GM04504 (cell line): Measurements from ENCODE around the gene NR6A1.
"Not testable (repeated sequence)": the region's sequence is repeated elsewhere in the genome, so short reads cannot be mapped to it uniquely, and the experiment has no call there.

Source experiments
- DNase-seq: peaks from one replicate; pipeline ENCODE4 v3.0.0-alpha.2; 2012; ENCODE audit warnings: low read depth

The NR6A1 gene

DNA sequence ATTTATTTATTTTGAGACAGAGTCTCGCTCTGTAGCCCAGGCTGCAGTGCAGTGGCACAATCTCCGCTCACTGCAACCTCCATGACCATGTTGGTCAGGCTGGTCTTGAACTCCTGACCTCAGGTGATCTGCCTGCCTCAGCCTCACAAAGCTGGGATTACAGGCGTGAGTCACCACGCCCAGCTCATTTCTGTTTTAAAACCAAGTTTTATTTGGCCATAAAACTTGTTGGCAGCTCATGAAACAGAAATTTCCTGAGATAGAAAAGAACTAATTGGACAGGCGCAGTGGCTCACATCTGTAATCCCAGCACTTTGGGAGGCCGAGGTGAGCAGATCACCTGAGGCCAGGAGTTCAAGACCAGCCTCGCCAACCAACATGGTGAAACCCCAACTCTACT is 155.3 kb downstream of the NR6A1 start:
- not testable (repeated sequence) for DNase-seq

GRCh38 chr9:124615100-124615742 is 155.9 kb downstream of the NR6A1 start:
- DNase-seq: no peak

GRCh38 chr9:124613849-124614248 is 157.3 kb downstream of the NR6A1 start:
- no peak for DNase-seq

DNA sequence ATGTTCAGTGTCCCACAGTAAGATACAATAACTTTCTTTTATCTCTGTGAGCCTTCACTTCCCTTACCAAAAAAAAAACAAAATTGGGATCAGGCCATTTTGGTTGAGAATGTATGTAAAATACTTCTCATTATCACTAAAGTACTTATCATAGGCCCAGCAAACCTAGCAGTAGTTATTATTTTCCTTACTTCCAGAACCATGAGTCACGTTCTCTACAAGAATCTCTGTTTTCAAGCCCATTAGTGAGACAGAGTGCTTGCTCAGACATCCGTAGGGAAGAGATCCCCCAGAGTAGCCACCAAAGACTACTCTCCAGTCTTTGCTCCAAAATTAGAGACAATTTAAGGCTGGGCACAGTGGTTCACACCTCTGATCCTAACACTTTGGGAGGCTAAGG is 160.0 kb downstream of the NR6A1 start:
- DNase-seq: no peak

DNA sequence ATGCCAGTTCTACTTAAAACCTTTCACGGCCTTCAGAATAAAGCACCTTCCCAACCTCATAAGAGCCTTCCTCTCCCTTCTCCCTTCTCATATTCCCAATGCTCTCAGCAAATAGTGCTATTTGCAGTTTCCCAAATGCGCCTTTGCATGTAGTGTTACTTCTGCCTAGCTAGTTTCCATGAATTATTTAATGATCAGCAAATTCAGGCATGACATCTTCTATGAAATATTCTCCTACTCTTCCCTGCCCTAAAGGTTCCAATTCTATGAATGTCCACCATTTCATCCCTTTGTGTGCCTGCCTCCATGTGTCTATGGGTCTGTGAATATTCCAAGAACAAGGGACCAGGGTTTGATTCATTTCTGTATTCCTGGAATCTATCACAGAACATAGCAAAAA is 165.1 kb downstream of the NR6A1 start:
- DNase-seq: no peak

- DNase-seq: no peak
These were observed 165.9 kb downstream of the NR6A1 start for GRCh38 chr9:124605258-124605657.

- DNase-seq: no peak
These were observed 168.5 kb downstream of the NR6A1 start for GRCh38 chr9:124602632-124603031.

DNA sequence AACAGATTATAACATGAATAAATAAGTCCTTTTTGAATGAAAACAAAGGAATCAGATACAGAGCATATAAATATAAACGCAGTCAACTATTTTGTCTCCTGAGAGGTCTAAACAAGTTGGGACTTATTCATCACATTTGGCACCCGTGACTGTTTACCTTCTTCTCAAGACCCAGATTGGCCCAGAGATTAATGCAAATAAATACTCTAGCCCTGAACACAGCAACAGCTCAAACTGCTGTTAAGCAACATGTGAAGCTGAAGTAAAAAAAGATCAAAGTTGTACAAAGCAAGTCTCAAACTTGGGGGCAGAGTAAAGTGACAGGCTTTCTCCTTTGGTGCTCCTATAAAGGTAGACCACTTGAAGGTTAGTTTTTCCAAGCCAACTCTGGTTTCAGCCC is 168.9 kb downstream of the NR6A1 start:
- DNase-seq: no peak

DNA sequence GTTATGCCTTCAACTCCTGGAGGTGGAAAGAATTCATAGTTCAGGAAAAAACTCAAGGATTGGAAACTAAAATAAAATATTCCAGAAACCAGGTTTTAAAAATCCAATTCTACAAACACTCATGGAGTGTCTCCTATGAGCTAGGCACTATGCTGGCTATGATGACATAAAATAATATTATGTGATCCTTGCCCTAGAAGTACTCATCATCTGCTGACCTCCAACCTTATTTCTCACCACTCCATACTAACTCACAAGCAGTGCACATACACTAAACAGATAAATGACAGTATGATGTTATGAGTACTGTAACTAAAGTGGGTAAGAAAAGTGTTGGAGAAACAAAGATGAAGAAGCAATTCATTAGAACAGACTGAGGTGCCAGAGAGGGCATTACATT is 170.7 kb downstream of the NR6A1 start:
- no peak for DNase-seq

- DNase-seq: no peak
These were observed 171.9 kb downstream of the NR6A1 start for GRCh38 chr9:124599121-124599795.

DNA sequence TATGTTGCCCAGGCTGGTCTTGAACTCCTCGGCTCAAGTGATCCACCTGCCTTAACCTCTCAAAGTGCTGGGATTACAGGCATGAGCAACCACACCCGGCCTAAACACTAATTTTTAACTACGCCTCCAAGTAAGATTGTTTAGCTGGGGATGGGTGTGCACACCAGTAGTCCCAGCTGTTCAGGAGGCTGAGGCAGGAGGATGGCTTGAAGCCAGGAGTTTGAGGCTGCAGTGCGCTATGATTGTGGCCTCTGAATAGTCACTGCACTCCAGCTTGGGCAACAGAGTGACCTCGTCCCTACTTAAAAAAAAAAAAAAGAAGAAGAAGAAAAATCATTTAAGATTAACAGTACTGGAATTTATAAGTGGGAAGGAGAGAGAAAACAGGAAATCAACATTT is 173.1 kb downstream of the NR6A1 start:
- DNase-seq: no peak

- DNase-seq: no peak
These were observed 174.8 kb downstream of the NR6A1 start for GRCh38 chr9:124596172-124596839.

GRCh38 chr9:124595743-124596142 is 175.4 kb downstream of the NR6A1 start:
- no peak for DNase-seq

DNA sequence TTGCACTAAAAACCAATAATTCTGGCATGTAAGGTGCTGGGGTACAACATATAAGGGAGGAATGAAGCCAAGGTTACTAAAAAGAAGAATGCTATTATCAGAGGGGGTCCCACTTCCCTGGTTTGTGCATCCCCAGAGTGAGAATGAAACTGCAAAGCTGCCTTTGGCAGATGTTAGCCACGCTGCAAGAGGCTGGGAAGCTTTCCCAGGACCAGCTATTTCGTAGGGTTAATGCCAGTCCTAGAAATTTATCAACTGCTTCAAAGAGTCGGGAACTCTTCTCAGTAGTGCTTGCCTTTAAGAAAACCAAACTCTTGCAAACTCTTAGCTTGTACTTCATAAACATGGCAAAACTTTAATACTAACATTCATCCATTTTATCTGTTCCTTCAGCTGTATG is 176.4 kb downstream of the NR6A1 start:
- DNase-seq: no peak

GRCh38 chr9:124594225-124594624 is 176.9 kb downstream of the NR6A1 start:
- DNase-seq: no peak

DNA sequence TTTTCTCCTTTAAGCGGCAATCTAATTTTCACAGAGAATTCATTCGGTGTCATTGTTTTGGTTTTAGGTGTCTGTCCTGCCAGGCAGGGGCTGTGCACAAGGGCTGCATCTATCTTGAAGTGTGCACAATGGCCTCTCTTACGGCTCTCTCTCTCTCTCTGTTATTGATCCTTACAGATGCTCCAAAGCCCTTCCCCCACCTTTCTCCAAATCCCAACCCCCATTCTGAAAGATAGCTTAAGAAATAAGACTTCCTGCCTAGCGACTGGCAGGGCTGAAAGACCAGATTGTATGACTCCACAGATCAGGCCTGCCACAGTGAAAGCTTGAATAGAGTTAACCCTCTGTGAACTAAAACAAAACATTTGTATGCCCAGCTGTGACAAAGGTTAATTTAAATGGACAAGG is 177.5 kb downstream of the NR6A1 start:
- DNase-seq: no peak

GRCh38 chr9:124593200-124593599 is 177.9 kb downstream of the NR6A1 start:
- DNase-seq: no peak

DNA sequence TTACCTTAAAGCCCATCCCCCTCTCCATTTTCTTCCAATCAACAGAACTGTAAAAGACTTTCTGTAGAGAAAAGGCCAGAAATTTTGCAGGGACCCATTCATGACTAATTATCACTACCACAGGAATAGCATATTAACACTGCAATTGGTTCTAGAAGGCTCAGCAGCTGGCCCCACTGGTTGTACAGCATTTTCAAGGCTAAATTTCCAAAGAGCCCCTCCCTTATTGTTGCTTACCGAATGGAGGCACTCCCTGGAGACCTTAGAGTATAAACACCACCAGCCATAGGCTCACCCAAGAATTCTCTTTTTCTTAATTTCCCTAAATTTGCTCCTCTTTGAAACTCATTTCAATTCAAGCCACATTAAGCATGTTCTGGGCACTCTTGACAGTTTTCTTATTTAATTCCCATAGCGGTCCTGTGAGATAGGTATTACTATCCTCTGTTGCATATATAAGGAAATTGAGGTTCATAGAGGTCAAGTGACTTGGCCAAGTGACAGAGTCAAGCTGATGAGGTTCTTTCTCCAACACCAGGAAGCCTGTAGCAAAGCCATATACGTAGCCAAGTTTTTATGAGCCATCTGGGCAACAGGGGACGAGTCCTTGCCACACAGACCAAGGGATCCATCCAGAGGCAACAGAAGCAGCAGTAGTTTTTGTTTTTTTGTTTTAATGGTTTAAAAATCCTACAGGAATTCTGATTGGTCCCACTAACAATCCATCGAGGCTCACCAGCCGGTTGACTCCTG is 180.0 kb downstream of the NR6A1 start:
- no peak for DNase-seq

- DNase-seq: no peak
These were observed 186.5 kb downstream of the NR6A1 start for GRCh38 chr9:124584631-124585030.

GRCh38 chr9:124583134-124583533 is 188.0 kb downstream of the NR6A1 start:
- no peak for DNase-seq

GRCh38 chr9:124580186-124580585 is 190.9 kb downstream of the NR6A1 start:
- DNase-seq: no peak

DNA sequence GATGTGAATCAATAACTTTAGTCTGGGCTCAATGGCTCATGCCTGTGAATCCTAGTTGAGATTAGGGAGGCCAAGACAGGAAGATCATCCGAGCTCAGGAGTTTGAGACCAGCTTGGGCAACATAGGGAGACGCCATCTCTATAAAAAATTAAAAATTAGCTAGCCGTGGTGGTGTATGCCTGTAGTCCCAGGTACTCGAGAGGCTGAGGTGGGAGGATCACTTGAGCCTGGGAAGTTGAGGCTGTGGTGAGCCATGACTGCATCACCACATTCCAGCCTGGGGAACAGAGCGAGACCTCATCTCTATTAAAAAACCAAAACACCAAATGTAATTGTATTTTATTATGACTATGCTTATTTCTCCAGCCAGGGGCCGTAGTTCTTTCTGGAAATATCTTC is 194.4 kb downstream of the NR6A1 start:
- no peak for DNase-seq
